Gastrocnemius medialis (tissue), 4 donors: ENCODE data around the gene OR4E1. TPM values are rescaled to one million over a fixed set of nuclear protein-coding genes. Genes with fewer than 3 reads are reported as not detected.

Experiments used
- ATAC-seq, 2 donors: fragments of 150-250 bp; one replicate each; pipeline ENCODE4 v1.9.1; 2016
- DNase-seq, 2 donors: peaks; one replicate each; pipeline ENCODE4 v3.0.0-alpha.2; 2019
- H3K27ac ChIP-seq, 4 donors: fragments of 200-600 bp; sonication (generic); 1 replicate in 1 of 4; 2 replicates in 3 of 4; pipeline ENCODE4 v1.5.1; 2016 to 2018; ENCODE audit warnings: mild to moderate bottlenecking in 2 of 4, moderate library complexity in 1 of 4
- H3K27me3 ChIP-seq, 3 donors: fragments of 200-600 bp; sonication (generic) in 2 of 3; 1 replicate in 1 of 3; 2 replicates in 2 of 3; pipeline versions ENCODE4 v1.5.1 to v1.6.0; 2016 to 2019; ENCODE audit warnings: mild to moderate bottlenecking in 1 of 3, moderate library complexity in 1 of 3
- H3K36me3 ChIP-seq, 2 donors: fragments of 200-600 bp; sonication (generic) in 1 of 2; one replicate each; pipeline ENCODE4 v1.5.1; 2017 to 2018
- H3K4me1 ChIP-seq, 2 donors: fragments of 200-600 bp; sonication (generic) in 1 of 2; one replicate each; pipeline ENCODE4 v1.5.1; 2016 to 2017; ENCODE audit warnings: mild to moderate bottlenecking in 2 of 2
- H3K4me3 ChIP-seq, 4 donors: fragments of 200-600 bp; sonication (generic) in 3 of 4; 1 replicate in 1 of 4; 2 replicates in 3 of 4; pipeline ENCODE4 v1.5.1; 2016 to 2019; ENCODE audit warnings: mild to moderate bottlenecking in 2 of 4
- H3K9me3 ChIP-seq, 3 donors: fragments of 200-600 bp; sonication (generic) in 2 of 3; 1 replicate in 1 of 3; 2 replicates in 2 of 3; pipeline ENCODE4 v1.5.1; 2016 to 2019
- CTCF ChIP-seq, 5 experiments: fragments of 450-650 bp in 3 of 5; fragments of 200-600 bp in 2 of 5; sonication (generic) in 2 of 5; IDR thresholded peaks in 4 of 5; conservative IDR thresholded peaks in 1 of 5; 1 replicate in 4 of 5; 2 replicates in 1 of 5; pipeline ENCODE4 v1.5.1; 2016 to 2019; ENCODE audit warnings: antibody characterized with exemption in 5 of 5, mild to moderate bottlenecking in 3 of 5, moderate library complexity in 3 of 5
- POLR2A ChIP-seq, 2 donors: fragments of 450-650 bp; IDR thresholded peaks; one replicate each; pipeline ENCODE4 v1.6.1; 2017; ENCODE audit warnings: antibody characterized with exemption in 2 of 2, mild to moderate bottlenecking in 2 of 2, moderate library complexity in 2 of 2
- in situ Hi-C, 4 donors: fragments of 200-750 bp; cut with MboI; loops; one replicate each; pipeline versions ENCODE4 v1.15.0 to v1.8.0; 2017; ENCODE audit warnings: low sequenced_read_pairs in 4 of 4
- intact Hi-C: fragments of 100-400 bp; cut with DNase I; formaldehyde crosslinking; loops from one replicate; pipeline ENCODE4 v1.15.1; 2023; ENCODE audit warnings: low total_unique reads
- total RNA-seq, 4 donors: library from RNA; depleted of rRNA; stranded (reverse); fragments of >200 nt; gene quantifications; one replicate each; pipeline versions ENCODE4 v1.1.0 to v1.2.3, GENCODE V29; 2016

Gene OR4E1
- total RNA-seq, result not detected

GRCh38 chr14:21673718-21674117 is at the start of gene OR4E1:
Gene OR4E1 (minus strand): TSS chr14:21673818. CDS start chr14:21670935, 2,883 bp downstream.
- DNase-seq (no peak), ATAC-seq (no peak)
- in situ Hi-C loops, result no loop called here
- Histone ChIP-seq H3K4me1 (no peaks in the 10 kb centered on the region), H3K36me3 (no peaks in the 10 kb centered on the region), H3K27ac (no peak within 1 kb of the TSS), H3K9me3 (peaks cover 0 to 5% (median 0%) of the 10 kb centered on the region in 3 donors), H3K4me3 (no peak within 1 kb of the TSS), H3K27me3 (no peaks in the 10 kb centered on the region)
- intact Hi-C loops, result no loop called here
- TF ChIP-seq CTCF (IDR thresholded peaks at IDR 0.05 in 4 of 5, conservative IDR thresholded peaks at IDR 0.05 in 1 of 5), result no peak
- no peak for TF ChIP-seq POLR2A (IDR thresholded peaks at IDR 0.05)

- intact Hi-C loops, result no loop called here
- H3K4me1 ChIP-seq, result no peaks in the 10 kb centered on the region
- ATAC-seq, result no peak
These were observed 47.9 kb upstream of the OR4E1 start for GRCh38 chr14:21721504-21721903.

GRCh38 chr14:21719841-21720240 is 46.2 kb upstream of the OR4E1 start:
- Histone ChIP-seq H3K4me3 (no peak overlapping the region), H3K4me1 (no peaks in the 10 kb centered on the region), H3K27ac (no peak overlapping the region), H3K36me3 (no peaks in the 10 kb centered on the region), H3K27me3 (no peaks in the 10 kb centered on the region), H3K9me3 (no peaks in the 10 kb centered on the region)
- TF ChIP-seq POLR2A (IDR thresholded peaks at IDR 0.05), result no peak
- TF ChIP-seq CTCF (IDR thresholded peaks at IDR 0.05 in 4 of 5, conservative IDR thresholded peaks at IDR 0.05 in 1 of 5), result no peak
- DNase-seq (no peak), ATAC-seq (no peak)
- intact Hi-C loops, result no loop called here
- in situ Hi-C loops, result no loop called here

More at GRCh38 chr14:21721504-21721903, 47.9 kb upstream of the OR4E1 start:
- Histone ChIP-seq H3K27ac (no peak overlapping the region), H3K36me3 (no peaks in the 10 kb centered on the region), H3K27me3 (no peaks in the 10 kb centered on the region), H3K9me3 (no peaks in the 10 kb centered on the region), H3K4me3 (no peak overlapping the region)
- in situ Hi-C loops, result no loop called here
- no peak for DNase-seq
- no peak for TF ChIP-seq POLR2A (IDR thresholded peaks at IDR 0.05)
- TF ChIP-seq CTCF (IDR thresholded peaks at IDR 0.05 in 4 of 5, conservative IDR thresholded peaks at IDR 0.05 in 1 of 5), result no peak

- H3K27me3 ChIP-seq, result no peaks in the 10 kb centered on the region
- intact Hi-C loops, result no loop called here
- no peaks in the 10 kb centered on the region for H3K36me3 ChIP-seq
- ATAC-seq (no peak), DNase-seq (no peak)
- no peak overlapping the region for H3K27ac ChIP-seq
- H3K4me1 ChIP-seq, result no peaks in the 10 kb centered on the region
- in situ Hi-C loops, result no loop called here
- no peaks in the 10 kb centered on the region for H3K9me3 ChIP-seq
- TF ChIP-seq CTCF (IDR thresholded peaks at IDR 0.05 in 4 of 5, conservative IDR thresholded peaks at IDR 0.05 in 1 of 5) (no peak), POLR2A (IDR thresholded peaks at IDR 0.05) (no peak)
- no peak overlapping the region for H3K4me3 ChIP-seq
These were observed 40.8 kb upstream of the OR4E1 start for GRCh38 chr14:21714318-21714929.

GRCh38 chr14:21712036-21712435 is 38.4 kb upstream of the OR4E1 start:
- no peaks in the 10 kb centered on the region for H3K36me3 ChIP-seq
- no peak overlapping the region for H3K4me3 ChIP-seq
- no peaks in the 10 kb centered on the region for H3K9me3 ChIP-seq
- no peak for ATAC-seq
- H3K4me1 ChIP-seq, result no peaks in the 10 kb centered on the region
- in situ Hi-C loops (no loop called here), intact Hi-C loops (no loop called here)
- no peaks in the 10 kb centered on the region for H3K27me3 ChIP-seq
- TF ChIP-seq CTCF (IDR thresholded peaks at IDR 0.05 in 4 of 5, conservative IDR thresholded peaks at IDR 0.05 in 1 of 5) (no peak), POLR2A (IDR thresholded peaks at IDR 0.05) (no peak)
- no peak for DNase-seq
- no peak overlapping the region for H3K27ac ChIP-seq
